ENCODE results near the gene FBXL2.

DNA sequence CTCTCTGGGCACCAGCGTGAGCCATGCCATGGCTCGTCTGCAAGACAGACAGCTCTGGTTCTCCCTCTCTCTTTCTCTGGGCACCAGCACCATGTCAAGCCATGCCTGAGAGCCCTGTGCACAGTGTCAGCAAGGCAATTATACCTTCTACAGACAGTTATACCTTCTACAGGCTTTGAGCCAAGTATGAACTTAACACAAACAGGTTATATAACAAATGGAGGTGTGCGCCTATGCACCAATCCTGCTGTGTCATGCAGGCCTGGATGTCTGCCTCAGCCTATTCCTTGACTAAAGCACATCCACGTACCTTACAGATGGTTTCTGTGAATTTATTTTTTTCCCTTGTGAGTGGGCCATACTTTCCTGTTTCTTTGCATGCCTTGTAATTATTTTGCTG lies 5.9 kb upstream of the FBXL2 start:
- TF ChIP-seq, protein P1, sequence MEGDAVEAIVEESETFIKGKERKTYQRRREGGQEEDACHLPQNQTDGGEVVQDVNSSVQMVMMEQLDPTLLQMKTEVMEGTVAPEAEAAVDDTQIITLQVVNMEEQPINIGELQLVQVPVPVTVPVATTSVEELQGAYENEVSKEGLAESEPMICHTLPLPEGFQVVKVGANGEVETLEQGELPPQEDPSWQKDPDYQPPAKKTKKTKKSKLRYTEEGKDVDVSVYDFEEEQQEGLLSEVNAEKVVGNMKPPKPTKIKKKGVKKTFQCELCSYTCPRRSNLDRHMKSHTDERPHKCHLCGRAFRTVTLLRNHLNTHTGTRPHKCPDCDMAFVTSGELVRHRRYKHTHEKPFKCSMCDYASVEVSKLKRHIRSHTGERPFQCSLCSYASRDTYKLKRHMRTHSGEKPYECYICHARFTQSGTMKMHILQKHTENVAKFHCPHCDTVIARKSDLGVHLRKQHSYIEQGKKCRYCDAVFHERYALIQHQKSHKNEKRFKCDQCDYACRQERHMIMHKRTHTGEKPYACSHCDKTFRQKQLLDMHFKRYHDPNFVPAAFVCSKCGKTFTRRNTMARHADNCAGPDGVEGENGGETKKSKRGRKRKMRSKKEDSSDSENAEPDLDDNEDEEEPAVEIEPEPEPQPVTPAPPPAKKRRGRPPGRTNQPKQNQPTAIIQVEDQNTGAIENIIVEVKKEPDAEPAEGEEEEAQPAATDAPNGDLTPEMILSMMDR (IDR thresholded peaks at IDR 0.05; ENCODE audit: low read length), result no peak
- TF ChIP-seq EZH2 (IDR thresholded peaks at IDR 0.05; ENCODE audit: borderline replicate concordance, low read length), result no peak
